HG02970 (cell line): Measurements from ENCODE around the gene PBX1.
"Not testable (repeated sequence)": the region's sequence is repeated elsewhere in the genome, so short reads cannot be mapped to it uniquely, and the experiment has no call there.

Experiments used
- ATAC-seq: cut with Tn5 transposase; IDR thresholded peaks from one replicate; pipeline ENCODE4 v1.9.1; 2021; ENCODE audit warnings: mild to moderate bottlenecking, moderate library complexity, moderate number of reproducible peaks; ENCODE audit not compliant: unreplicated experiment, low FRiP score

The PBX1 gene

DNA sequence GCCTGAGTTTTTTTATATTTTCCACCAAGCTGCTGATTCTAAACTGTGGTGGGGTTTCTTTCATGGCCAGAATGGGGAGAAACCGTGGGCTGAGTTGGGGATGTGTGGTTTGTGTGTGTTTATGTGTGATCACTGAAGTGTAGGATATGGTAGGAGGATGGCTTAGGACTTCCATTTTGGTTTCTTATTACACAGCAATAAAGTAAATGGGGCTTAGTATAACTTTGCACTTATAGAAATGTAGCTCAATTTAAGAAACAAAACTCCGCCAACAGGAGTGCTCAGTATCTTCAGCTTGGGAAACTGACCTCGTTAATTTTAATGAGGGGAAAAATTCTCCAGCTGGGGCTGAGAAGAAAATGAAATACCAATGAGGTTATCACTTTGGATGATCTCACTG, 77.8 kb downstream of the PBX1 start:
- ATAC-seq: no peak

DNA sequence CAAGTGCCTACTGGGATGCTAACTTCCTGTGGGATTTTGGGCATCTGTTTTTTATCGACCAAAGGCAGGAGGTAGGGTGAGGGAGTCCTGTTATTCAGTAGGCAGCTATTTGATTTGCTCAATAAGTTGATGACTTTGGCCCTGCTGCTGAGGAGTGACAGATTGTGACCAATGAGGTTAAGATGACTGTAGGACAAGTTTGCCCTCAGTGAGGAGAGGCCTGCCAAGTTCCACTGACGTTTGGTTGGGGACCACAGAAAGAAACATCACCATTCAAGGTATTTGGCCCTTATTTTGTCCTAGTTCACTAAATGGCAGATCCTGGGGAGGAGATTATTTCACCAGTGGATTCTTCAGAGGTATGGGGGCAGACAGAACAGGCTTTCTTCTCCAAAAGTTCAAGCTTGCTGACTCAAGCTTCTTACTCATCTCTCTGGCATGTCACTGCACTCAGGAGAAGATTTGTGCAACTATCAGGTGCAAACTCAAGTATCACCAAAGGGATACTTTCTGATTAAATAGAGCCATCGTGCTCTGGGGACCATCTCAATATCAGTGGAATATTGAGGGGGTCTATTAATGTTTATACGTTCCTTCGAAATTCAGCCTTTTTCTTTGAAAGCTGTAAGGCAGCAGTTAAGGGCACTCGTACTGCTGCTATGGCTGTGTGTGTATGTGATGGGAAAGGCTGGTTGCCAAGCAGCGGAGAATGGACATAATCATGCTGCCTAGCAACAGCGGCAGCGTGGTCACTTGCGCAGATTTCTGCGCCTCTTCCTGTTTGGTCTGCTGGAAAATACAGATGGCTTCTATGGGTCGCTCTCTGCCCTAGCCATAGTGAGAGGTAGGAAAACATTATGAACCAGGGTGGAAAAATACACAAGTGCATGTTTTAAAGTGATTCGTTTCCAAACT, 78.7 kb downstream of the PBX1 start:
- no peak for ATAC-seq

DNA sequence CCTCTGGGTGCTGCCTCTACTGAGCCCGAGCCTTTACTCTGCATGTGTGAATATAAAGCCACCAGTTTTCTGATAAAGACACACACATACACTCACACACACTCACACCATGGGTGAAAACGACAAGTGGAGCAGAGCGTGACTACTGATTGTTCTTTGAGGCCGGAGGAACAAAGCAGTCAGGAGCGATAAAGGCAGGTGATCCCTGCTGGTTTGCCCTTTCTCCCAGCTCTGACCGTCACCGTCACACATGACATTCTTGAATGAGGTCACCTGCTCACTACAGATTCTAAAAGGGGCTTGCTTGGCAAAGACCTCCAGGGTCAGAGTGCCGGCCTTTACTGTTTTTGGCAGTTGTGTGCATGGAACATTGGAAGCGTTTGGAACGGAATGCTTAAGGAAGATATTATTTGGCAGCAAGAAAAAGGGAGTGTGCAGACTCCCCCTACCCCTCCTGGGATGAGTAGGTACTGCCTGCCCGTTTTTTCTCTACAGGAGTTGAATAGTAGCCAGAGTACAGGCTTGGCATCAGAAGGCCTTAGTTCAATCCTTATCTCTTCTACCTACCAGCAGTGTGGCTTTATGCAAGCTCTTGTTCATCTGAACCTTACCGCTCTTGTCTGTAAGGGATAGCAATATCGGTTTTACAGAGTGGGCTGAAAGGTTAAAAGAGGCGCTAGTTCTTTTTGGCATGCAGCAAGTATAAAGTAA, 79.7 kb downstream of the PBX1 start:
- ATAC-seq: no peak

DNA sequence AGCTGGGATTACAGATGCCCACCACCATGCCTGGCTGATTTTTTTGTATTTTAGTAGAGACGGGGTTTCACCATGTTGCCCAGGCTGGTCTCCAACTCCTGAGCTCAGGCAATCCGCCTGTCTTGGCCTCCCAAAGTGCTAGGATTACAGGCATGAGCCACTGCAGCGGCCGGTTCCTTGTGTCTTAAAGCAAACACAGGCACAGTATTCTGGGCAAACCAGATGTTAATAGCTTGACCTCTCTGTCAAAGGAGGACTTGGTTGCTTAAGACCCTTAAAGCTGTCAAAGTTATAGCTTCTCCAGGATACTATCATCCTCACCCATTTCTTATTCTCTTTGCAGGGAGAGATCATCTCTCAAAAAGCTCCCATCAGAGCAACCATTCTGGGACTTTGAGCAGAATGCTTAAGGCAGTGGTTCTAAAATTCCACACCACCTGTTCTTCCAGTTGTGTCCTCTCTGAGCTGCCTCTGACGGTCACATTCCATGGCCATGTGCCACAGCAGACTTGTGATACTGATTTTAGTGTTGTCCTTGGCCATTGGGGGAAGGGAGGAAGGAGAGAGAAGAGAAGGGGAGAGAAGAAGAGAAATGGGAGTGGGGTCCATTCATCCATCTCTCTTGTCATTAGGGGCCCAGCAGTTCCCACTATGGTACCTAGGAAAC, 81.8 kb downstream of the PBX1 start:
- ATAC-seq: no peak

DNA sequence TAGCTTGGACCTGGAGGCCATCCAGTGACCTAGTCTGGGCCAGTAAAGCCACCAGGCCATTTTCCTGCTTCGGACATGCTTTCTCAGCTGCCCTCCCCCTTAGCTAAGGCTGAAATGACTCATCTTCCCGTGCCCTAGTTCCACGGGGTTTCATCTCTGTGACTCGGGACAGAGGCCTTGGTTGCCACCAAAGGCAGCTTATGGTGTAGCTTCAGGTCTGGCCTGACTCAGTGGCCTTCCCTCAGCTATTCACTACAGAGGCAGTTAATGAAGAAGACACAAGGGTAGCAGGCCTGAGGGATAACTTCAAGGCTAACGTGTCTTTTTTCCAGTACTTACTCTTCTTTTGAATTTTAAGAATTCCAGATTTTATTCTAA, 82.4 kb downstream of the PBX1 start:
- no peak for ATAC-seq

DNA sequence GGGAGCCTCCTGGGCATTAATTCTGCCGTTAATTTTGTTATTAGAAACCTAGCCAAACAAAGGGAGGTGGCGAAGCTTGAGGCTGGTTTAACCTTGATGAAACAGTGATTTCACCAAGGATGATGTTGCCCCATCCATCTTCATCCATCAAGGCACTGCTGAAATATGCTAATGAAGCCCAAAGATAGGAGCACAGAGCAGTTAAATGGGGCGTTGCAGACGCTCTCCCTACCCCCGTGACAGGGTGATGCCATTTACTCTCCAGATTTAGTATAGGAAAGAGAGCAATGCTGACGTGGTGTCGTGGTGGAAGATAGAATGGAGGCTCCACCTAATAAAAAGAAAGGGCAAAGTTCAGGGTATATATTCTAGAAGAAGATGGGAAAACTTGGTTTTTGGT, 84.0 kb downstream of the PBX1 start:
- ATAC-seq: no peak

DNA sequence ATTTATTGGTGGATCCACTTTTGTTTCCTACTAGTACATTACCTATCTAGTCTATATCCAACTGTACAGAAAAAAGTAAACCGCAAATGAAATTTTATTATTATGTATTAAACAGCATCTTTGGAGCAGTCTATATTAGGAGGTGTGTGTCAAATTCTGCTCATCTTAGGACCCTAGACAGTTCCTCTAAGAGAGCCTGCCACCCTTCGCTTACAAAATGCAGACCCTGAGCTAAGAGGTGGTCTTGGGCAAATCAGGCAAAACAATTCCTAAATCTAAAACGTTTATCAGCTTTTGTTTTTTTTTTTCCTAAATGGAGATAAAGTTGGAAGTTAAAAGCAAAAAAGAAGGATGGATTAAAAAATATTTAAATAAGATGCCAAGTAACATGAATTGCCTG, 85.3 kb downstream of the PBX1 start:
- no peak for ATAC-seq

DNA sequence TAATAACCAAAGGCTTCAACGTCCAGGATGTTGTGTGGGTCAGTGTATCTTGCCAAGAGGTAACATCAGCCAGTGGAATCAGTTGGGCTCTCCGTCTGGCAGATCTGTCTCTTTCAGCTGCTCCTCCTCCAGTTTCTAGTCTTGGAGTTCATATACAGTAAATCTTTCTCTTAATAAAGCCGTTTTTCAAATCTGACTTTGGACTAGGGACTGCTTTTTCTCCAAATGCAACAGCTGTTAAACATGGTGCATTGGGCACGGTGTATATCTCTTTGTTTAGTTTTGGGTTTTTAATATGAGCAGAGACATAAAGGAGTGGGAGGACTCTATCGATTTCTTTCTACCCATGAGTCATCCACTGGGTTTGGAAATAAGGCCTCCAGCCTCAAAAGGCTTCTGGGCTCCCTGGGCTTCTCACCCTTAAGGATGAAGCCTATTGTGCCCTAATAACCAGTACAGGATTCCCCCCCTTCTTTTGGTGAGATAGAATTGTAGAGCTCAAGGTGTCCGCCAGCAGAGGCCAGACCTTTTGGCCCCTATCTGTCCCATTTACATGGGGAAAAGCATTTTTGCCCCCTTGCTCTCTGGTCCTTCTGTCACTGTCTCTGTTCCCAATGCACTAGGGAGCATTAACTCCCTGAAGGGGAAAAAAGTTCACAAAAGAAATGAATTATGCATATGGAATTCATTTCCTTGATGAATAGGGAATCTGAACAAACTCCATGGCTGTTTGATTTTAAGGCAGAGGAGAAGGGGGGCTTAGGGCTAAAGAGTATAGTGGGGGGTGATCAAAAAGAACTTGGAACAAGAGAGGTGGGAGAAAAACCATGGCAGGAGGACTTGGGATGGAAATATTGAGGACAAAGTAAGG, 86.0 kb downstream of the PBX1 start:
- ATAC-seq: no peak

DNA sequence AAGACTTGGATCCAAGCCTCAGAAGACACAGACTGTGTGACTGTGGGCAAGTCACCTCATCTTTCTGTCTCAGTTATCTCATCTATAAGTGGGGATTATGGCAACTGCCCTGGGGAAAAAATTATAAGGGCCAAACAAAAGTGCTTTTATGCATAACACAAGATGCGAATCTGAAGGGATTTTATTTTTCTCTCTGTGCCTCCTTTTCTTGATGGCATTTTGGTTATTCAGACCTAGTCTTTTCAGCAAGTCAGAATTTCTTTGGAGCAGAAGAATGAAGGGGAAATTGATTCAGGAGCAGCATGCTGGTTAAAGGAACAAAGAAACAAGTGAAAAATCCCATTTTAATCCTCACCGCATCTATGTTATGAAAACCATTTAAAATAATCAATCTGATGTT, 86.9 kb downstream of the PBX1 start:
- ATAC-seq: no peak

DNA sequence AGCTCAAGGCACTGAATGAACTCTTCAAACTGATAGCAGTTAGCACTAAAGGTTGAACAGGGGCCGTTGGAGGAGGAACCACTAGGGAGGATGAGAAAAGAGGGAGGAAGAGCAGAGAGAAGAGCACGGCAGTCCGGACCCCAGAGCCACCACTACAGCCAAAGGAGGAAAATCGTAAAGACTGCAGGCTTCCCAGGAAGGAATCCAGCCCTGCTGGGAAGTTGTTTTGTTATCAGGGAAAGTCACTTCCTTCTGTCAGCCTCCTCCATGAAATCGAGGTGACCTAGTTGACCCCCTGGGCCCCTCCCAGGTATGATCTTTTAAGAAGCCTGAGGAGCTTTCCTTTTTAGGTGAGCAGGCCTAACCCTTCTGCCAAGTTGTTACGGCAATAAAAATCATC, 88.2 kb downstream of the PBX1 start:
- ATAC-seq: no peak

DNA sequence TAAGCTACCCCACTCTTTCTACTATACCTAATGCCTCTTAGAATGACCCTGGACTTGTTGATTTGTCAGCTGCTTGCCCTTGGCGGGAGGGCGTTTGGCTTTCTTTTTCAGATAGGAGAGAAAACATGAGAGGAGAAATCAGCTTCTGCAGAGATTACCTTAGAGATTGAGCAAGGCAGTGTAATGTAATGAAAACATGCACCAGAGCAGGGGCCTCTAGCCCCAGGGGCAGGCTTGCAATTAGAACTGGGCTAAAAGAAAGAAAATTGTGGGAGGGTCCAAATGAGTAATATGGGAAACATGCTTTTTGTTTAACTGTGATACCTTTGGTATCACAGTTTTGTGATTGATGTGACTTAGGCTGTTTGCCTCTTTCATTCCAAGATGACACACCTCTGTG, 89.7 kb downstream of the PBX1 start:
- ATAC-seq: no peak

DNA sequence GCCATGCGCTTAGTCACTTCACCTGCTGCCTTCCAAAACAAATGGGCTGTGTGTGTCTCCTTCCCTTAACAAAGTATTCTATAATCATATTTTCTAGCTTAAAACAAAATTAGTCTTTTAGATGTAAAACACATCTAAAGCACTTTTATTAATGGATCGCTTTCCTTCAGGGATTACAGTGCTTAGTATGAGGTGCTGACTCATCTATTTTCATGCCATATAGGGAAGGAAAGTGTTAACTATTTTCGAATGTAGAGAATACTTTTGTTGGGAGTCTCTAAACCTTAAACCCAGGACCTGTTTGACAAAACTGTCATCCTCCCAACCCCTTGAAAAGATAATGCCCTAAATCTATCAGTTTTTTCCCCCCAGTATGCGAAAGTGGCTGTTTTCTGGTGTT, 90.2 kb downstream of the PBX1 start:
- ATAC-seq: no peak

DNA sequence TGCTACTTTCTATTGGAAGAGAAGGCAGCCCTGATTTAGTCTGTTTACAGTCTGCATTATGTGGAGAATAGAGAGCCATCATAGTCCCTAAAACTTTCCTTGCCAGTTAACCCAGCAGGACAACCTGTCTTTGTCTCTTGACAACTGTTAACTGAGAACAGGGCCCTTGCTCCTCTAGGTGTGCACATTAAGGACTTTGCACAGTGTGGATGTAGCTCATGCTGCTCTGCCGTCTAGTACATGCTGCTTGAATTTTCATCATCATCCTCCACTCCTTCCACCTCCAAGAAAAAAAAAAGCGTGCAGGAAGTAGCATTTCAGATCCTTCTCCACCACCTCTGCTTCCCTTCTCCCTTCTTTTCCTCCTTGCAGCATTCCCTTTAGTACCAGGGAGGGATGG, 91.5 kb downstream of the PBX1 start:
- ATAC-seq: no peak

DNA sequence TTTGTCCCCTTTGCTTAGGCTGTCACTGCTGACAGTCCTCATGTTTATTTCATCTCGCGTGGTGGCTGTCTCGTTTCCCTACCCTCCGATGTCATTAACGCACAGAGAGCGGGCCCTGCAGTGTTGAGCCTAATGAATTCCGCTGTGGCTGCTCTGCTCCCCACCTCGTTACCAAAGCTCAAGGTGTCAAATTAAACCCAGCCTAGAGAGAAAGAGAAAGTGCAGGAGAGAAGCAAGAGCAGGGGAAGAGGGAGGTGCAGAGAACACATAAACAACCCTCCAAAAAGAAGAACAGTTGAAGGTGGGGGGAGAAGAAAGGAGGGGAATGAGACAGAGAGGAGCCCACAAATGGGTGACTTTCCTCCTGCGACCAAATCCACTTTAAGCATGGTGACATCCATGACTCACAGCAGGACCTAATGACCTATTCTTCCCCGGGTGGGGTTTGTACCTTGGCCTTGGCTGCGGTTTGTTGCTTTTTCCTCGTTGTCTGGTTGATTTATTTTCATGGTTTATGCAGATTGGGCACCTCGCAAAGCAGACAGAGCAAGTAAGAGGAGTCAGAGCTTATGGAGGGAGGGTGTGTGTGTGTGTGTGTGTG, 92.5 kb downstream of the PBX1 start:
- ATAC-seq: no peak

DNA sequence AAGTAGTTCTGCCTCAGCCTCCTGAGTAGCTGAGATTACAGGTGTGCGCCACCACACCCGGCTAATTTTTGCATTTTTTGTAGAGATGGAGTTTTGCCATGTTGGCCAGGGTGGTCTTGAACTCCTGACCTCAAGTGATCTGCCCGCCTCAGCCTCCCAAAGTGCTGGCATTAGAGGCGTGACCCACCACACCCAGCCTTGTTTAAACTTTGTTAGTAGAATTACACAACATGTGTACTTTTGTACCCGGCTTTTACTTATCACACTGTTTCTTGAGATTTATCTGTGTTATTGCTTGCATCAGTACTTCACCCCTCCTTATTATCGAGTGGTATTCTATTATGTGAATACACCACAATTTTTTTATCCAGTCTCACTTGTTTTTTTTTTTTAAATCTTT, 94.0 kb downstream of the PBX1 start:
- not testable (repeated sequence) for ATAC-seq

DNA sequence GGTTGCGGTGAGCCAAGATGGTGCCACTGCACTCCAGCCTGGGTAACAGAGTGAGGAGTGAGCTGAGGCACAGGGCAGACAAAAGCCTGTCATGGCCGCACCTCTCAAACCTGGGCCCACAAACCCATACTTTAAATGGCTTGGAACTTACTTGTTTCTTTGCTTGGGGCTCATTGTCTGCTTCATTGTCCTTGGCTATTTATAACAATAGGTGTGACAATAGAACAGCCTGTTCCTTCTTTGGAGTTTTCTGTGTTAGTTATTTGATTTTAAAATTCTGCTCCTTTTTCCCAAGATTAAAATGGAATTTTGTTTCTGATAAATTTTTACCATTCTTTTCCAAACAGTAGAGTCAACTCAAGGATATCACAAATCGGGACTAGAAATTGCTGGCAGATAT, 94.7 kb downstream of the PBX1 start:
- no peak for ATAC-seq

DNA sequence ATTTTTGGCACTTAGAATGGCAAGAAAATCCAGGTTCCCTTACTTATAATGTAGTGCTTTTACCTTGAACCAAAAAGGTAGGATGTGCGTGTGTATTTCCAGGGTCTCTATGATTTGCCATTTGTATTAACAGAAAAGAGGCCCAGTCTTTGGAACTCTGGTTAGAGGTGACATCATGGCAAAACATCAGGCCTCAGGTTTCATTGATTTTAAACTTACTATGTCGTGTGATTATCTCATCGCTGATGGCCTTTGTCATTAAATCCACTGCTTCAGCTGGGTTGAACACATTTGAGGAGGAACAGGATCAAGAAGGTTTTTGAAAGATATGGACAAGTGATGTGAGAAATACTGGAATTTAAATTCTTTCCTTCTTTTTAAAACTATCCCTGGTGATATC, 95.2 kb downstream of the PBX1 start:
- ATAC-seq: no peak

DNA sequence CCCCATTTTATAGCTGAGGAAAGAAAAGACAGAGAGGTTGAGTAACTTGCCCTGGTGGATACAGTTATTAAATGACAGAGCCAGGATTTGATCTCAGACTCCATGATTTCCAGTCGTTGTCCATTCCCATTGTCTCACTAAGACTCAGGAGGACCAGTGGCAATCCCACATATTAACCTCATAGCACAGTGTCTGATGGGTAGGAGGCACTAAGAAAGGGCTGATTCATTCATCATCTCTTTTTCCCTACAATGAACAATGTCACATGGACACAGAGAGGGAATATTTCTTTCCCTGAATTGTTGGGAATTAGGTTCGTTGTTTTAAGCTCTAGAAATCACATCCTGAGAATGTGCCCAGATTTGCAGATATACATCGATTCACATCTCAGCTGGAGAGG, 99.9 kb downstream of the PBX1 start:
- no peak for ATAC-seq

DNA sequence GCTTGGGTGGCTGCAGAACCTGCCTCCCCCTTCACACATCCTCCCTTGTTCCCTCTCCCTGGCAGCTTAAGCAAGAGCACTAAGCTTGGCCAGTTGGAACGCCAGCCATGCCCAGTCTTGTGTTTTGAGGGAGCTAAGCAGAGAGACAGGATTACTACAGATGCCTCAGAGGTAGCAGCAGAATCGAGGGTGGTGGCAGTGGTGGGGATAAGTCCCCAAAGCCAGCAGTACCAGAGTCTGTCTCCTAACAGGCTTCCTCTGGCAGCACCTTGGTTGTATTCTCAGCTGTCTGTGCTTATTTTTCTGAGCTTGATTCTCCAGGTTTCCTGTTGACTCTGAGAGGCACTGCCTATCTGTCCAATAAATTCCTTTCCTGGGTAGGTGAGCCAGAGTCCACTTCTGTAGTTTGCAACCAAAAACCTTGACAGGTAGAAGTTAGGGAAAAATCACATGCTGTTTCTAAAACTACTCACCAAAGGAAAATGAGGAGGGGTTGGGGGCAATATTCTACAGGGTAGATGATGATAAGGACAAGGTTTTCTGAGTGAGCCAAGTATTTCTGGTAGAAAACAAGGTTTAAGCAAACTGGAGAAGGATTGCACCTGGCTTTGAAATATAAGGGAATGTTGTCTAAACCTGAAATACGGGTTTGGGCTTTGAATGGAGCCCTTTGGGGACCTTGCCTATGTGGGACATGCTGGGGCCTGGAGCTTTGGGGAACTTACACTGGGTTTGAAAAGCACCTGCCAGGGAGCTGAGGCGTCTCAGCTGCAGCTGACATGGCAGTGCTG, 100.8 kb downstream of the PBX1 start:
- no peak for ATAC-seq
